Right lobe of liver (tissue), 4 donors: ENCODE measurements around the gene FLT1.

Source experiments
- CTCF ChIP-seq, 4 donors: fragments of 200-600 bp in 3 of 4; fragments of 450-650 bp in 1 of 4; IDR thresholded peaks; one replicate each; pipeline versions ENCODE4 v1.5.1 to v1.8.0; 2016 to 2022; ENCODE audit warnings: antibody characterized with exemption in 4 of 4, mild to moderate bottlenecking in 2 of 4
- POLR2A ChIP-seq: fragments of 450-650 bp; IDR thresholded peaks from one replicate; pipeline ENCODE4 v1.6.1; 2017; ENCODE audit warnings: antibody characterized with exemption, mild to moderate bottlenecking
- donor health status: DM: no; HTN: no; CAD: no.
- donor health status: DM: no; HTN: no; CAD: no.
- donor health status: DM: no; HTN: yes; CAD: no.

DNA sequence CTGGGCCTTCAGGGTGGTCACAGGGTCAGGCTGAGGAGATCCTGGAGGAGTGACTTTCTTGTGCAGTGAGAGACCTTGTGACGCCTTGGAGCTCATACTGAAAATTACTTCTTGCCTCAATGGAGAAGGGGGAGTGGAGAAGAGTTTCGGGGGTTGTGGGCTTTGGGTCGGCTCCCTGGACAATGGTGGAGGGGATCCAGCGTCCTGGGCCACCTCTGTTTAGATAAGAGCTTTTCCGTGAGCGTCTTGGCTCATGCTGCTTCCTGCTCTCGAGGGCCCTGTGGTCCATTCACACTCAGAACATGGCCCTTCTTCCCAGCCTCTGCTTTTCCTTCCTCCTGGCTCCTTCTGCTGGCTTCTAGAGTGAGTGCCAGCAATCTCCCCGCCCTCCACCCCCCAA lies 81.9 kb downstream of the FLT1 start:
- no peak for TF ChIP-seq CTCF (IDR thresholded peaks at IDR 0.05)
- TF ChIP-seq POLR2A = no peak
